MM.1S (cell line): ENCODE results near the gene IL17D.

Source experiments
- DNase-seq: peaks from one replicate; pipeline ENCODE4 v3.0.0-alpha.2; 2015
- H2AFZ ChIP-seq: fragments of 300-600 bp; sonication (generic); 2 replicates; pipeline ENCODE4 v1.6.0; 2016; ENCODE audit warnings: antibody characterized with exemption, low read length
- H3F3A ChIP-seq: fragments of 300-600 bp; sonication (generic); 2 replicates; pipeline ENCODE4 v1.6.1; 2016; ENCODE audit warnings: mild to moderate bottlenecking, antibody characterized with exemption, low read length, moderate library complexity, mixed read lengths; ENCODE audit not compliant: insufficient read depth
- H3K27ac ChIP-seq: fragments of 300-600 bp; sonication (generic); 2 replicates; pipeline ENCODE4 v1.5.1; 2016; ENCODE audit warnings: mild to moderate bottlenecking, low read length
- H3K27me3 ChIP-seq: fragments of 300-600 bp; sonication (generic); replicated peaks from 2 replicates; pipeline ENCODE4 v1.6.0; 2016; ENCODE audit warnings: low read length; ENCODE audit not compliant: insufficient read depth
- H3K36me3 ChIP-seq: fragments of 300-600 bp; sonication (generic); replicated peaks from 2 replicates; pipeline ENCODE4 v1.6.1; 2016; ENCODE audit warnings: mild to moderate bottlenecking, low read length, mixed read lengths; ENCODE audit not compliant: insufficient read depth
- H3K4me1 ChIP-seq: fragments of 300-600 bp; sonication (generic); 2 replicates; pipeline ENCODE4 v1.6.1; 2016; ENCODE audit warnings: low read length, mixed read lengths
- H3K4me2 ChIP-seq: fragments of 300-600 bp; sonication (generic); 2 replicates; pipeline ENCODE4 v1.6.0; 2016; ENCODE audit warnings: low read depth, low read length
- H3K4me3 ChIP-seq: fragments of 300-600 bp; sonication (generic); 2 replicates; pipeline ENCODE4 v1.5.1; 2016; ENCODE audit warnings: low read length, mixed read lengths
- H3K79me2 ChIP-seq: fragments of 300-600 bp; sonication (generic); 2 replicates; pipeline ENCODE4 v1.6.1; 2016; ENCODE audit warnings: mixed run types, low read length, mixed read lengths
- H3K9ac ChIP-seq: fragments of 300-600 bp; sonication (generic); 2 replicates; pipeline ENCODE4 v1.6.1; 2016; ENCODE audit warnings: low read length, mixed read lengths
- H3K9me2 ChIP-seq: fragments of 300-600 bp; sonication (generic); replicated peaks from 2 replicates; pipeline ENCODE4 v1.6.1; 2016; ENCODE audit warnings: mild to moderate bottlenecking, low read length, mixed read lengths; ENCODE audit not compliant: insufficient read depth
- H3K9me3 ChIP-seq: fragments of 300-600 bp; sonication (generic); replicated peaks from 2 replicates; pipeline ENCODE4 v1.6.1; 2016; ENCODE audit warnings: mild to moderate bottlenecking, low read length, mixed read lengths; ENCODE audit not compliant: insufficient read depth
- H4K20me1 ChIP-seq: fragments of 300-600 bp; sonication (generic); 2 replicates; pipeline ENCODE4 v1.6.1; 2016; ENCODE audit warnings: mild to moderate bottlenecking, low read length, moderate library complexity, mixed read lengths; ENCODE audit not compliant: insufficient read depth
- CTCF ChIP-seq: fragments of 300-600 bp; sonication (generic); IDR thresholded peaks from 2 replicates; pipeline ENCODE4 v1.5.1; 2016; ENCODE audit warnings: antibody characterized with exemption, low read length, mixed read lengths
- EZH2 ChIP-seq: fragments of 300-600 bp; sonication (generic); optimal IDR thresholded peaks from 2 replicates; pipeline ENCODE3; 2017; ENCODE audit warnings: low read depth, mild to moderate bottlenecking, antibody characterized with exemption, low read length, mixed read lengths
- EZH2phosphoT487 ChIP-seq: fragments of 300-600 bp; sonication (generic); IDR thresholded peaks from 2 replicates; pipeline ENCODE4 v1.6.1; 2018; ENCODE audit warnings: antibody characterized with exemption, low read length

The IL17D gene

GRCh38 chr13:20718958-20719566, 15.6 kb downstream of the IL17D start:
- TF ChIP-seq EZH2 (no peak), EZH2phosphoT487 (no peak), CTCF (no peak)
- H3K9ac ChIP-seq: no peak overlapping the region
- no peaks in the 10 kb centered on the region for H3F3A ChIP-seq
- no peaks in the 10 kb centered on the region for H3K79me2 ChIP-seq
- H3K36me3 ChIP-seq: no peaks in the 10 kb centered on the region
- H3K27ac ChIP-seq: no peak overlapping the region
- H3K4me1 ChIP-seq: no peaks in the 10 kb centered on the region
- H3K9me3 ChIP-seq: no peaks in the 10 kb centered on the region
- DNase-seq: no peak
- H3K4me2 ChIP-seq: no peak overlapping the region
- no peak overlapping the region for H3K4me3 ChIP-seq
- no peaks in the 10 kb centered on the region for H4K20me1 ChIP-seq
- no peak overlapping the region for H2AFZ ChIP-seq
- H3K27me3 ChIP-seq: no peaks in the 10 kb centered on the region
- H3K9me2 ChIP-seq: no peaks in the 10 kb centered on the region

GRCh38 chr13:20719783-20720182, 16.3 kb downstream of the IL17D start:
- TF ChIP-seq EZH2phosphoT487: no peak
- TF ChIP-seq CTCF: no peak
- no peak for TF ChIP-seq EZH2
- H3K9me2 ChIP-seq: no peaks in the 10 kb centered on the region
- no peak overlapping the region for H3K9ac ChIP-seq
- no peaks in the 10 kb centered on the region for H3F3A ChIP-seq
- no peak overlapping the region for H3K27ac ChIP-seq
- H2AFZ ChIP-seq: no peak overlapping the region
- H3K4me3 ChIP-seq: no peak overlapping the region
- no peaks in the 10 kb centered on the region for H3K36me3 ChIP-seq
- DNase-seq: no peak
- no peaks in the 10 kb centered on the region for H4K20me1 ChIP-seq
- no peak overlapping the region for H3K4me2 ChIP-seq
- H3K79me2 ChIP-seq: no peaks in the 10 kb centered on the region
- no peaks in the 10 kb centered on the region for H3K4me1 ChIP-seq
- H3K9me3 ChIP-seq: no peaks in the 10 kb centered on the region
- H3K27me3 ChIP-seq: no peaks in the 10 kb centered on the region

- H3F3A ChIP-seq: no peaks in the 10 kb centered on the region
- no peak overlapping the region for H3K9ac ChIP-seq
- no peak overlapping the region for H3K4me3 ChIP-seq
- H3K9me2 ChIP-seq: no peaks in the 10 kb centered on the region
- TF ChIP-seq CTCF (no peak), EZH2 (no peak), EZH2phosphoT487 (no peak)
- DNase-seq: no peak
- H4K20me1 ChIP-seq: no peaks in the 10 kb centered on the region
- H3K4me1 ChIP-seq: no peaks in the 10 kb centered on the region
- H3K27me3 ChIP-seq: no peaks in the 10 kb centered on the region
- H2AFZ ChIP-seq: no peak overlapping the region
- no peaks in the 10 kb centered on the region for H3K9me3 ChIP-seq
- no peak overlapping the region for H3K27ac ChIP-seq
- H3K36me3 ChIP-seq: no peaks in the 10 kb centered on the region
- H3K4me2 ChIP-seq: no peak overlapping the region
- H3K79me2 ChIP-seq: no peaks in the 10 kb centered on the region
These were observed 17.0 kb downstream of the IL17D start for GRCh38 chr13:20720499-20720898.
